HAP-1 (cell line): ENCODE data around the gene SMC1B.
"Not testable (repeated sequence)": the region's sequence is repeated elsewhere in the genome, so short reads cannot be mapped to it uniquely, and the experiment has no call there.

Experiments
- DNase-seq, 2 experiments: peaks; one replicate each; pipeline ENCODE4 v3.0.0-alpha.2; 2016 to 2020; ENCODE audit warnings: low spot score in 2 of 2
- H3K27me3 ChIP-seq: fragments of 250-450 bp; sonication (Bioruptor Pico); 2 replicates; pipeline ENCODE4 v1.5.1; 2020; ENCODE audit warnings: low read depth, mild to moderate bottlenecking, moderate library complexity
- H3K36me3 ChIP-seq: fragments of 250-450 bp; sonication (Bioruptor Pico); replicated peaks from 2 replicates; pipeline ENCODE4 v1.5.1; 2020; ENCODE audit warnings: mild to moderate bottlenecking
- H3K4me1 ChIP-seq: fragments of 250-450 bp; sonication (Bioruptor Pico); 2 replicates; pipeline ENCODE4 v1.5.1; 2020; ENCODE audit warnings: mild to moderate bottlenecking
- H3K4me3 ChIP-seq: fragments of 250-450 bp; sonication (Bioruptor Pico); 2 replicates; pipeline ENCODE4 v1.5.1; 2020; ENCODE audit warnings: mild to moderate bottlenecking, moderate library complexity
- H3K9me3 ChIP-seq: fragments of 250-450 bp; sonication (Bioruptor Pico); 2 replicates; pipeline ENCODE4 v1.5.1; 2020; ENCODE audit warnings: mild to moderate bottlenecking, moderate library complexity
- in situ Hi-C: fragments of 300-500 bp; cut with MboI; formaldehyde crosslinking; loops from 3 replicates; pipeline ENCODE4 v1.14.3; 2020; ENCODE audit warnings: low sequenced_read_pairs, inconsistent platforms, mixed read lengths

SMC1B gene

DNA sequence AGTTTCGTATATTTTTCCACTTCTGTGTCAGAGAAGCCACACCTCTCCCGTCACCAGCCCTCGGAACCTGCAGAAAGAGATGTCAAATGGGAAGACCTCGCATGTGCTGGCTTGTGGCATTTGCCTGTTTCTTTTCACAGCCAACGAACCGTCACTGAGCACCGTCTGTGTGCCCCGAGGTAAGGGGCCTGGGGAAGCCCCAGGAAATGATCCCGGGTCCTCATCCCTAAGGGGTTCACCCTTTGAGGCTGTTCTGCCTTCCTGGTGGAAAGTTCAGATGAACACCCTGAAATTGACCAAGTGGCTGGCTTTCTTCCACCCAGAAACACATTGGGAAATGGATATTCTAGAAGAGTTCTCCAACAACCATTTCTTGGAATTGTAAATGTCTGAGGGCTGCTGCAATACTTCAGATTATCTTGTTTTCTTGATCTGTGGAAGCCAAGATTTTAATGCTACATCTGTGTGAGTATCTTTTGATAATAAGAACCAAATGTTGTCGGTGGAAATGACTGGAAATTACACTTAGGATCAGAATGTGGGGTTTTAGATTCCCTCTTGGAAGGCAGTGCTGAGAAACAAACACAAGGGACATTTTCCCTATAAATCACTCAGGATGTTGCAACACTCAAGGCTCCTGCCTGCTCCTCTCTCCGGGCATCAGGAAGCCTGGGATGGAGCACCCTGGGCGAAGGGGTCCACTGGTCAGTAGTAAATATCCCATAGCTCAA is 37.7 kb upstream of the SMC1B start:
- no peak overlapping the region for H3K4me3 ChIP-seq
- no peaks in the 10 kb centered on the region for H3K4me1 ChIP-seq
- no peak for DNase-seq
- in situ Hi-C loops: no loop called here
- no peaks in the 10 kb centered on the region for H3K36me3 ChIP-seq
- no peaks in the 10 kb centered on the region for H3K9me3 ChIP-seq
- H3K27me3 ChIP-seq: no peaks in the 10 kb centered on the region

- Histone ChIP-seq H3K9me3 (no peaks in the 10 kb centered on the region), H3K36me3 (no peaks in the 10 kb centered on the region), H3K4me3 (no peak overlapping the region), H3K27me3 (no peaks in the 10 kb centered on the region), H3K4me1 (no peaks in the 10 kb centered on the region)
- in situ Hi-C loops: no loop called here
- no peak for DNase-seq
Observed at GRCh38 chr22:45450101-45450785, 36.8 kb upstream of the SMC1B start.

GRCh38 chr22:45449442-45449841 is 36.0 kb upstream of the SMC1B start:
- H3K9me3 ChIP-seq, H3K36me3 ChIP-seq, H3K4me3 ChIP-seq, H3K4me1 ChIP-seq, DNase-seq, H3K27me3 ChIP-seq, in situ Hi-C loops: not testable (repeated sequence)

GRCh38 chr22:45448431-45448830 is 35.0 kb upstream of the SMC1B start:
- no peak for DNase-seq
- no peaks in the 10 kb centered on the region for H3K4me1 ChIP-seq
- no peaks in the 10 kb centered on the region for H3K9me3 ChIP-seq
- no peak overlapping the region for H3K4me3 ChIP-seq
- H3K36me3 ChIP-seq: no peaks in the 10 kb centered on the region
- no peaks in the 10 kb centered on the region for H3K27me3 ChIP-seq
- in situ Hi-C loops: no loop called here

GRCh38 chr22:45447596-45447995 is 34.2 kb upstream of the SMC1B start:
- H3K4me1 ChIP-seq, H3K9me3 ChIP-seq, H3K4me3 ChIP-seq, in situ Hi-C loops, H3K36me3 ChIP-seq, H3K27me3 ChIP-seq, DNase-seq: not testable (repeated sequence)

DNA sequence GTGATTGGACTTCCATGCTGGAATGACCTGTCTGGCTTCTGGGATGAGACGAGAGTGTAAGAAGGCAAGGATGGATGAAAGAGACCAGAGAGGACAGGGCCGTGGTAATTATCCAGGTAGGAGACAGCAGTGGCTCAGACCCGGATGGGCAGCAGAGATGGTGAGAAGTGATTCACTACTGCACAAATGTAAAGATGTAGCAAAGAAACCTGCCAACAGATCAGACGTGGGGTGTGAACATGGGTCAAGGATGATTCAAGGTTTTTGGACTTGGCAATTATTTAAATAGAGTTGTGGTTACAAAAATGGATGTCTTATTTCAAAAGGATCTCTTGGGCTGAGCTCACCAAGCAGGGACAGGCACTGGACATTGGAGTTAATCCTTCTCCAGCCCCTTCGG is 32.8 kb upstream of the SMC1B start:
- H3K9me3 ChIP-seq: no peaks in the 10 kb centered on the region
- in situ Hi-C loops: no loop called here
- peaks cover 3% of the 10 kb centered on the region; the same call in 1 of the 2 replicates for H3K4me1 ChIP-seq
- DNase-seq: no peak
- no peaks in the 10 kb centered on the region for H3K27me3 ChIP-seq
- no peaks in the 10 kb centered on the region for H3K36me3 ChIP-seq
- no peak overlapping the region for H3K4me3 ChIP-seq

DNA sequence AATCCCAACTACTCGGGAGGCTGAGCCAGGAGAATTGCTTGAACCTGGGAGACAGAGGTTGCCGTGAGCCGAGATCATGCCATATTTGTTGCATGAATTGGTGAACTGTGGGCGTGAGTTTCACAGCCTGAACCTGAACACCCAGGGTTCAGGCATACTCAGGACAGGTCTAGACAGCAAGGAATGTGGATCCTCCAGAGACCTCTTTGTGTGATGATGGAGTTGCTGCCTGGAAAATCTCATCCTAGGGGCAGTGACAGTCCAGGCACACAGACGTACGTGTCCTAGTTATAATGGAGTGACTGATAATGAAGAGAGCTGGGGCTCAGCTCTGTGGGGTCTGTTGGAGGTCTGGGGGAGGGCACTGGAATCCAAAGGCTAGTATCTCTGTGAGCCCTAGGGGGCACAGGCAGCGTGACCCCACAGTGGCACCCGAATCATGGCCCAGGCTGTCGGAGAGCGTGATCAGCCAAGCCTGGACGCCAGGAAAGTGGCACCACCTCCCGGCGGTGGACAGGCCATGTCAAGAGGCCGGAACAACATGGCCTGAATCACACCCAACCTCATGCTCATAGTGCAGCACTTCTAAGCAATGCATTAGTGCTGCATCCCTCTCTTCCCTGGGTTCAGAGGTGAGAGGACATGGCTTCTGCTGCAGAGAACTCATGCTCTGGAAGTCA is 31.8 kb upstream of the SMC1B start:
- peaks cover 3% of the 10 kb centered on the region; the same call in 1 of the 2 replicates for H3K4me1 ChIP-seq
- no peaks in the 10 kb centered on the region for H3K36me3 ChIP-seq
- in situ Hi-C loops: no loop called here
- no peaks in the 10 kb centered on the region for H3K9me3 ChIP-seq
- H3K27me3 ChIP-seq: no peaks in the 10 kb centered on the region
- no peak overlapping the region for H3K4me3 ChIP-seq
- DNase-seq: no peak

GRCh38 chr22:45444168-45444567 is 30.8 kb upstream of the SMC1B start:
- in situ Hi-C loops: no loop called here

GRCh38 chr22:45442116-45442515 is 28.7 kb upstream of the SMC1B start:
- Histone ChIP-seq H3K36me3 (no peaks in the 10 kb centered on the region), H3K4me1 (peaks cover 10% of the 10 kb centered on the region), H3K4me3 (no peak overlapping the region), H3K9me3 (no peaks in the 10 kb centered on the region), H3K27me3 (no peaks in the 10 kb centered on the region)
- in situ Hi-C loops: no loop called here
- DNase-seq: no peak

More at GRCh38 chr22:45444168-45444567, 30.8 kb upstream of the SMC1B start:
- Histone ChIP-seq H3K4me1 (peaks cover 3% of the 10 kb centered on the region; the same call in 1 of the 2 replicates), H3K4me3 (no peak overlapping the region), H3K27me3 (no peaks in the 10 kb centered on the region), H3K9me3 (no peaks in the 10 kb centered on the region), H3K36me3 (no peaks in the 10 kb centered on the region)
- DNase-seq: no peak

- Histone ChIP-seq H3K9me3 (no peaks in the 10 kb centered on the region), H3K4me1 (peaks cover 10% of the 10 kb centered on the region), H3K36me3 (no peaks in the 10 kb centered on the region), H3K4me3 (no peak overlapping the region), H3K27me3 (no peaks in the 10 kb centered on the region)
- in situ Hi-C loops: no loop called here
- DNase-seq: peak; percentile 67 to 79
Observed at GRCh38 chr22:45441138-45441537, 27.7 kb upstream of the SMC1B start.

GRCh38 chr22:45440688-45441087 is 27.3 kb upstream of the SMC1B start:
- H3K27me3 ChIP-seq, in situ Hi-C loops, H3K9me3 ChIP-seq, DNase-seq, H3K4me3 ChIP-seq, H3K36me3 ChIP-seq, H3K4me1 ChIP-seq: not testable (repeated sequence)

- in situ Hi-C loops: no loop called here
- H3K4me3 ChIP-seq: no peak overlapping the region
- H3K27me3 ChIP-seq: no peaks in the 10 kb centered on the region
- DNase-seq: peak in 1 of 2 experiments; percentile 21
- H3K9me3 ChIP-seq: no peaks in the 10 kb centered on the region
- H3K36me3 ChIP-seq: no peaks in the 10 kb centered on the region
- H3K4me1 ChIP-seq: peaks cover 13% of the 10 kb centered on the region
Observed at GRCh38 chr22:45438336-45438735, 24.9 kb upstream of the SMC1B start.

- in situ Hi-C loops, H3K36me3 ChIP-seq: not testable (repeated sequence)
- peaks cover 11% of the 10 kb centered on the region for H3K4me1 ChIP-seq
Observed at GRCh38 chr22:45436871-45437517, 23.6 kb upstream of the SMC1B start.

More at GRCh38 chr22:45436871-45437517, 23.6 kb upstream of the SMC1B start:
- DNase-seq, H3K4me3 ChIP-seq, H3K27me3 ChIP-seq, H3K9me3 ChIP-seq: not testable (repeated sequence)
